GM12878 (cell line): ENCODE results near the gene SLC4A3. TPM values are rescaled to one million over a fixed set of nuclear protein-coding genes. Genes with fewer than 3 reads are reported as not detected.

Experiments
- ATAC-seq: fragments of 200-7000 bp; cut with Tn5 transposase; 3 replicates; pipeline ENCODE4 v1.9.1; 2020; ENCODE audit warnings: mild to moderate bottlenecking, moderate library complexity
- BruUV-seq: library from RNA; stranded (reverse); fragments of 400-500 nt; replicated peaks from 2 replicates; lab custom pipeline; 2021; lab: Mats Ljungman, UMichigan
- CTCF ChIA-PET: fragments of 300-600 bp; sonication (Branson Sonifier 250); formaldehyde crosslinking; extraction: SDS; loops from one replicate; lab custom pipeline; 2021; ENCODE audit warnings: inconsistent platforms; lab: Yijun Ruan, JAX
- POLR2A ChIA-PET: fragments of 350-600 bp; formaldehyde crosslinking; extraction: SDS; loops from one replicate; lab custom pipeline; 2021; ENCODE audit warnings: inconsistent platforms; lab: Charles Lee
- RAD21 ChIA-PET: fragments of 300-600 bp; sonication (Branson Sonifier 250); formaldehyde crosslinking; loops from one replicate; lab custom pipeline; 2023; ENCODE audit warnings: antibody characterized with exemption; ENCODE audit not compliant: unreplicated experiment; lab: Charles Lee
- SMC1A ChIA-PET: fragments of 300-600 bp; sonication (Branson Sonifier 250); formaldehyde crosslinking; loops from one replicate; lab custom pipeline; 2023; ENCODE audit not compliant: unreplicated experiment, uncharacterized antibody; lab: Charles Lee
- DNase-seq: peaks from one replicate; pipeline ENCODE4 v3.0.0-alpha.2; 2011; ENCODE audit warnings: low read depth, low spot score
- FAIRE-seq: peaks from 3 replicates; lab custom pipeline; 2011; peaks lifted over from hg19 to GRCh38; lab: Jason Lieb, UNC
- H2AFZ ChIP-seq: 2 replicates; pipeline ENCODE4 v1.6.0; 2011; ENCODE audit warnings: low read depth, low read length, control low read depth; ENCODE audit not compliant: control insufficient read depth
- H3K27ac ChIP-seq: 2 replicates; pipeline ENCODE4 v1.5.1; 2011; ENCODE audit warnings: control low read depth; ENCODE audit not compliant: control insufficient read depth, insufficient read depth
- H3K27me3 ChIP-seq, 2 experiments: replicated peaks in 1 of 2; 2 replicates each; pipeline versions ENCODE4 v1.6.0 to v1.6.1; 2011; ENCODE audit warnings: low read length in 1 of 2; ENCODE audit not compliant: control insufficient read depth in 2 of 2, insufficient read depth in 2 of 2
- H3K36me3 ChIP-seq, 2 experiments: 2 replicates each; pipeline ENCODE4 v1.5.1; 2011; ENCODE audit warnings: low read length in 1 of 2; ENCODE audit not compliant: control insufficient read depth in 2 of 2, insufficient read depth in 2 of 2
- H3K4me1 ChIP-seq: 2 replicates; pipeline ENCODE4 v1.6.1; 2011; ENCODE audit warnings: mild to moderate bottlenecking, low read length, moderate library complexity, mixed read lengths; ENCODE audit not compliant: control insufficient read depth, insufficient read depth
- H3K4me2 ChIP-seq: 2 replicates; pipeline ENCODE4 v1.6.0; 2011; ENCODE audit warnings: control low read depth; ENCODE audit not compliant: control insufficient read depth, insufficient read depth
- H3K4me3 ChIP-seq: fragments of 200-600 bp; sonication (generic); 2 replicates; pipeline ENCODE4 v1.5.1; 2016
- H3K79me2 ChIP-seq: 2 replicates; pipeline ENCODE4 v1.6.0; 2011; ENCODE audit warnings: low read length; ENCODE audit not compliant: control insufficient read depth, insufficient read depth
- H3K9ac ChIP-seq: 2 replicates; pipeline ENCODE4 v1.8.0; 2011; ENCODE audit warnings: low read length, control low read depth, mixed read lengths; ENCODE audit not compliant: control insufficient read depth, insufficient read depth
- H3K9me3 ChIP-seq: replicated peaks from 3 replicates; pipeline ENCODE4 v1.5.1; 2011; ENCODE audit warnings: mild to moderate bottlenecking, low read length; ENCODE audit not compliant: control insufficient read depth, insufficient read depth
- H4K20me1 ChIP-seq: 2 replicates; pipeline ENCODE4 v1.6.0; 2011; ENCODE audit not compliant: control insufficient read depth, insufficient read depth
- ASH2L ChIP-seq: fragments of 300-600, 200-600 bp; sonication (generic); IDR thresholded peaks from 2 replicates; pipeline ENCODE4 v1.6.1; 2017; ENCODE audit warnings: low read depth, mild to moderate bottlenecking, borderline replicate concordance
- CBX5 ChIP-seq: sonication (generic); IDR thresholded peaks from 2 replicates; pipeline ENCODE4 v1.6.1; 2016; ENCODE audit warnings: low read depth, moderate library complexity, mild to moderate bottlenecking, inconsistent platforms
- CHD1 ChIP-seq: IDR thresholded peaks from 2 replicates; pipeline ENCODE4 v1.6.1; 2012; ENCODE audit warnings: low read depth, low read length, improper control_type of control experiment
- ETV6 ChIP-seq, 2 experiments: fragments of 450-650 bp in 1 of 2; IDR thresholded peaks in 1 of 2; conservative IDR thresholded peaks in 1 of 2; 2 replicates each; pipeline ENCODE4 v1.6.1; 2014; ENCODE audit warnings: antibody characterized with exemption in 1 of 2, borderline replicate concordance in 1 of 2, low read depth in 1 of 2, mild to moderate bottlenecking in 1 of 2, moderate library complexity in 1 of 2
- HCFC1 ChIP-seq: fragments of 150-350 bp; IDR thresholded peaks from 2 replicates; pipeline ENCODE4 v1.6.1; 2014; ENCODE audit warnings: low read length
- IKZF2 ChIP-seq, 2 experiments: fragments of 450-650 bp; IDR thresholded peaks; 2 replicates each; pipeline ENCODE4 v1.6.1; 2017; ENCODE audit warnings: mild to moderate bottlenecking in 2 of 2, moderate library complexity in 2 of 2
- MLLT1 ChIP-seq: fragments of 450-650 bp; IDR thresholded peaks from 2 replicates; pipeline ENCODE4 v1.6.1; 2016; ENCODE audit warnings: mild to moderate bottlenecking
- MTA2 ChIP-seq: fragments of 450-650 bp; IDR thresholded peaks from 2 replicates; pipeline ENCODE4 v1.6.1; 2016; ENCODE audit warnings: low read depth, mild to moderate bottlenecking, moderate library complexity
- NBN ChIP-seq: fragments of 450-650 bp; IDR thresholded peaks from 2 replicates; pipeline ENCODE4 v1.6.1; 2016
- POLR2A ChIP-seq: IDR thresholded peaks from 2 replicates; pipeline ENCODE4 v1.6.1; 2011; ENCODE audit warnings: low read depth, mild to moderate bottlenecking, low read length
- SMAD5 ChIP-seq: IDR thresholded peaks from 2 replicates; pipeline ENCODE4 v1.6.1; 2016; ENCODE audit warnings: antibody characterized with exemption, low read depth
- ZBED1 ChIP-seq: IDR thresholded peaks from 2 replicates; pipeline ENCODE4 v1.6.1; 2016; ENCODE audit warnings: borderline replicate concordance
- ZNF592 ChIP-seq: fragments of 450-650 bp; IDR thresholded peaks from 2 replicates; pipeline ENCODE4 v1.6.1; 2017; ENCODE audit warnings: mild to moderate bottlenecking, moderate library complexity
- ZSCAN29 ChIP-seq: fragments of 450-650 bp; IDR thresholded peaks from 2 replicates; pipeline ENCODE4 v1.6.1; 2017; ENCODE audit warnings: mild to moderate bottlenecking, moderate library complexity
- WGBS: methylation state at CpG from one replicate; pipeline ENCODE4 v1.1.6; 2016; ENCODE audit warnings: low lambda C conversion rate; ENCODE audit not compliant: insufficient replicate concordance, insufficient coverage; ENCODE audit errors: missing lambda C conversion rate; 5-methylcytosine and 5-hydroxymethylcytosine counted together
- in situ Hi-C: fragments of 300-500 bp; cut with MboI; formaldehyde crosslinking; loops from 9 replicates; pipeline ENCODE4 v1.14.3; 2018; ENCODE audit warnings: mixed read lengths
- intact Hi-C: fragments of 100-400 bp; cut with micrococcal nuclease; formaldehyde crosslinking; loops from one replicate; pipeline ENCODE4 v1.14.2; 2022; ENCODE audit not compliant: unreplicated experiment
- polyA plus RNA-seq, 11 experiments: library from polyadenylated mRNA; depleted of rRNA in 4 of 11; unstranded in 6 of 11; stranded (reverse) in 5 of 11; fragments of >200 nt; fragmentation: Nextera tagmentation in 4 of 11; fragmentation: Illumina TruSeq in 1 of 11; extraction: Ambion mirVana in 4 of 11; extraction: Trizol in 1 of 11; gene quantifications; 1 replicate in 1 of 11; 2 replicates in 10 of 11; pipeline versions ENCODE4 v1.2.1 to v1.2.3, GENCODE V29; 2011 to 2016; ENCODE audit warnings: inconsistent platforms in 2 of 11, missing spikeins in 2 of 11, low read depth in 1 of 11
- total RNA-seq, 4 experiments: library from RNA; depleted of rRNA in 3 of 4; stranded (reverse); fragments of >200 nt in 3 of 4; fragmentation: Illumina TruSeq in 1 of 4; extraction: Trizol in 1 of 4; gene quantifications; 2 replicates each; pipeline versions ENCODE4 v1.2.1 to v1.2.3, GENCODE V29; 2013 to 2021
- TF ChIP-seq, protein P1 (sequence below): fragments of 450-650 bp; IDR thresholded peaks from 2 replicates; pipeline ENCODE4 v1.6.1; 2017; ENCODE audit warnings: mild to moderate bottlenecking, low read depth, inconsistent platforms; ENCODE audit not compliant: poor library complexity, severe bottlenecking
- TF ChIP-seq, protein P2 (sequence below): fragments of 450-650 bp; IDR thresholded peaks from 2 replicates; pipeline ENCODE4 v1.6.1; 2018; ENCODE audit warnings: borderline replicate concordance, mild to moderate bottlenecking; ENCODE audit not compliant: partially characterized antibody

The SLC4A3 gene
- total and polyA plus RNA-seq, 10 of the 15 experiments (the other 5 are each of a cell fraction or from before 2014, with no cell fraction given), result 0.05 to 0.08 TPM; not detected in 8

- BruUV-seq, result no TSS peak
- Histone ChIP-seq H3K4me3 (no peak overlapping the region), H3K36me3 (no peaks in the 10 kb centered on the region), H3K4me1 (no peaks in the 10 kb centered on the region), H4K20me1 (no peaks in the 10 kb centered on the region; the same call in 1 of the 2 replicates), H3K27me3 (peaks cover 4 to 6% of the 10 kb centered on the region in 2 experiments), H3K27ac (no peak overlapping the region), H2AFZ (no peak overlapping the region), H3K79me2 (no peaks in the 10 kb centered on the region), H3K9me3 (no peaks in the 10 kb centered on the region; the same call in 2 of the 3 replicates), H3K9ac (no peak overlapping the region), H3K4me2 (no peak overlapping the region)
- ATAC-seq, result no peak
- ChIA-PET SMC1A (no interaction called here), RAD21 (no interaction called here), CTCF (no interaction called here), POLR2A (no interaction called here)
- no peak for FAIRE-seq
- intact Hi-C loops, result no loop called here
- in situ Hi-C loops, result no loop called here
- DNase-seq, result no peak
- 62% methylated on average over 2 of the region's 2 CpGs for WGBS
- TF ChIP-seq CBX5 (no peak), ZNF592 (no peak), HCFC1 (no peak), IKZF2 (IDR thresholded peaks at IDR 0.05) (no peak), MTA2 (no peak), ZSCAN29 (no peak), ASH2L (no peak), ZBED1 (no peak), ETV6 (conservative IDR thresholded peaks at IDR 0.05 in 1 of 2, IDR thresholded peaks at IDR 0.05 in 1 of 2; ENCODE audit: borderline replicate concordance in 1 of 2, low read depth in 1 of 2) (no peak), SMAD5 (no peak), POLR2A (no peak), CHD1 (no peak), MLLT1 (no peak), NBN (no peak)
- TF ChIP-seq, protein P1, sequence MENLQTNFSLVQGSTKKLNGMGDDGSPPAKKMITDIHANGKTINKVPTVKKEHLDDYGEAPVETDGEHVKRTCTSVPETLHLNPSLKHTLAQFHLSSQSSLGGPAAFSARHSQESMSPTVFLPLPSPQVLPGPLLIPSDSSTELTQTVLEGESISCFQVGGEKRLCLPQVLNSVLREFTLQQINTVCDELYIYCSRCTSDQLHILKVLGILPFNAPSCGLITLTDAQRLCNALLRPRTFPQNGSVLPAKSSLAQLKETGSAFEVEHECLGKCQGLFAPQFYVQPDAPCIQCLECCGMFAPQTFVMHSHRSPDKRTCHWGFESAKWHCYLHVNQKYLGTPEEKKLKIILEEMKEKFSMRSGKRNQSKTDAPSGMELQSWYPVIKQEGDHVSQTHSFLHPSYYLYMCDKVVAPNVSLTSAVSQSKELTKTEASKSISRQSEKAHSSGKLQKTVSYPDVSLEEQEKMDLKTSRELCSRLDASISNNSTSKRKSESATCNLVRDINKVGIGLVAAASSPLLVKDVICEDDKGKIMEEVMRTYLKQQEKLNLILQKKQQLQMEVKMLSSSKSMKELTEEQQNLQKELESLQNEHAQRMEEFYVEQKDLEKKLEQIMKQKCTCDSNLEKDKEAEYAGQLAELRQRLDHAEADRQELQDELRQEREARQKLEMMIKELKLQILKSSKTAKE, result no peak
- TF ChIP-seq, protein P2, sequence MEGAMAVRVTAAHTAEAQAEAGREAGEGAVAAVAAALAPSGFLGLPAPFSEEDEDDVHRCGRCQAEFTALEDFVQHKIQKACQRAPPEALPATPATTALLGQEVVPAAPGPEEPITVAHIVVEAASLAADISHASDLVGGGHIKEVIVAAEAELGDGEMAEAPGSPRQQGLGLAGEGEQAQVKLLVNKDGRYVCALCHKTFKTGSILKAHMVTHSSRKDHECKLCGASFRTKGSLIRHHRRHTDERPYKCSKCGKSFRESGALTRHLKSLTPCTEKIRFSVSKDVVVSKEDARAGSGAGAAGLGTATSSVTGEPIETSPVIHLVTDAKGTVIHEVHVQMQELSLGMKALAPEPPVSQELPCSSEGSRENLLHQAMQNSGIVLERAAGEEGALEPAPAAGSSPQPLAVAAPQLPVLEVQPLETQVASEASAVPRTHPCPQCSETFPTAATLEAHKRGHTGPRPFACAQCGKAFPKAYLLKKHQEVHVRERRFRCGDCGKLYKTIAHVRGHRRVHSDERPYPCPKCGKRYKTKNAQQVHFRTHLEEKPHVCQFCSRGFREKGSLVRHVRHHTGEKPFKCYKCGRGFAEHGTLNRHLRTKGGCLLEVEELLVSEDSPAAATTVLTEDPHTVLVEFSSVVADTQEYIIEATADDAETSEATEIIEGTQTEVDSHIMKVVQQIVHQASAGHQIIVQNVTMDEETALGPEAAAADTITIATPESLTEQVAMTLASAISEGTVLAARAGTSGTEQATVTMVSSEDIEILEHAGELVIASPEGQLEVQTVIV, result no peak
Observed at GRCh38 chr2:219622472-219622871, 5.0 kb upstream of the SLC4A3 start.
